Stimulated activated CD8-positive, alpha-beta memory T cell treated with anti-CD3 and anti-CD28 coated beads, Interleukin-12 subunit alpha, Interleukin-12 subunit beta, amount 100 ng/mL, for 24 hours (primary cell): Measurements from ENCODE around the gene VPS37B.
"Not testable (repeated sequence)": the region's sequence is repeated elsewhere in the genome, so short reads cannot be mapped to it uniquely, and the experiment has no call there.

Source experiments
- DNase-seq: peaks from one replicate; pipeline ENCODE4 v3.0.0-alpha.2; 2020; ENCODE audit errors: extremely low read depth

VPS37B gene

GRCh38 chr12:122880668-122881067 lies 15.3 kb downstream of the VPS37B start:
- DNase-seq, result no peak

DNA sequence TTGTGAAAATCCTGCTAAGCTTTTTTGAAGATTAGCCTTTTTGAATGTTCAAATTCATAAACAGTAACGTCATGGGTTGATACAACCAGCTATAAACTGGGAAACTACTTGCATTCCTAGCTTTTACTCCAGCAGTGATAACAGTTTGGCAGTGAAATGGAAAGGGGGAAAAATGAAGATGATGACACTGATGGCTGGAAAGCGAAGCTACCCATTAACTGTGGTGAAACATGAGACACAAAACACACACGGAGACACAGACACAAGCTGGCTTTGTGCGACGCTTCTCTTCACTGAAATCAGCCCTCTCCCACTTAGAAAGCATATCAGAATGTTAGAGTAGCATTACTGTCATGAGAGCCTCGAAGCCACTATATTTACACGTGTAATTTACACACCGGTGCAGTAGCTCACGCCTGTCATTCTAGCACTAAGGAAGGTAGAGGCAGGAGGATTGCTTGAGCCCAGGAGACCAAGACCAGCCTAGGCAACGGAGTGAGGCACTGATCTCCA lies 15.7 kb downstream of the VPS37B start:
- no peak for DNase-seq

DNA sequence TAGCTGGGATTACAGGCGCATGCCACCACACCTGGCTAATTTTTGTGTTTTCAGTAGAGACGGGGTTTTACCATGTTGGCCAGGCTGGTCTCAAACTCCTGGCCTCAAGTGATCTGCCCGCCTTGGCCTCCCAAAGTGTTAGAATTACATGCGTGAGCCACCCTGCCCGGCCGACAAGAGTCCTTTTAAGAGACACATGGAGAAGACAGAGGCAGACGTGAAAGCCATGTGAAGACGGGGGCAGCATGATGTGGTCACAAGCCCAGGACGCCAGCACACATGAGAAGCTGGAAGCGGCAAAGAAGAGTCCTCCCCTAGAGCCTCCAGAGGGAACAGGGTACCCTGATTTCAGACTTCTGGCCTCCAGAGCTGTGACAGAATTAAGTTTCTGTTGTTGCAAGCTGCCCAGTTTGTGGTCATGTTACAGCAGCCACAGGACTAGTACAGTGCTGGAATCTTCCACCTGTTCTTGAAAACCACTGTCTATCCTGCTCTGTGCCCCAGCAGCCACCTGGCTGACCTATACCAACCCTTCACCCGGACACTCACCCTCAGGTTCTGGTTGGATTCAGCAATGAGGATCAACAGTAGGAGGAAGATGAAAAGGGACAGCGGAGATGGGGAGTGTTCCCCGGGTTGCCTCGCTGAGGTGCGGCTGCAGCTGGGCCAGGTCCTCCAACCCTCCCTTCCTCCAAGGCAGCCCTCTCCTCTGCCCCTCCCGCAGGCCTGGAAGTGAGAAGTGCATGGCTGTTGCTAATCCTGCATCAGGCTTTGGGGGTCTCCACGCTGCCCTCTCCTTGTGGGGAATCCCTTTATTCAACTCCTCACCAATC lies 16.9 kb downstream of the VPS37B start:
- DNase-seq, result no peak

DNA sequence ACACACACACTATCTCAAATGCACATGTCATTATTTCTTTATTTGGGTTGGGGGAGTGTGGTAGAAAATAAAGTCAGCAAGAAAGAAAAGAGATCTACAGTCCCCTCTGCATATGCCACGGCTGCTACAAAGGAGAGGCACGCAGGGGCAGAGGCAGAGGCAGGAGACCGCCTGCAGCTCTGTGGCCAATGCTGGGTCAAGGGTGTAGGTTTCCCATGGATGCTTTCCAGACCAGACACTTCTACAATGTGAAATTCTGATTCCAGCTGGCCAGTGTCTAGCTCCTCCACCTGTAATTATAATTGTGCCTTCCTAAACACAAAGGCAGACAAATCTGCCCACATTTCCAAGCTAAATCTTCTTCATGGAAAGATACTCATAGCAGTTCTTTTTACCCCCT lies 19.2 kb downstream of the VPS37B start:
- no peak for DNase-seq

DNA sequence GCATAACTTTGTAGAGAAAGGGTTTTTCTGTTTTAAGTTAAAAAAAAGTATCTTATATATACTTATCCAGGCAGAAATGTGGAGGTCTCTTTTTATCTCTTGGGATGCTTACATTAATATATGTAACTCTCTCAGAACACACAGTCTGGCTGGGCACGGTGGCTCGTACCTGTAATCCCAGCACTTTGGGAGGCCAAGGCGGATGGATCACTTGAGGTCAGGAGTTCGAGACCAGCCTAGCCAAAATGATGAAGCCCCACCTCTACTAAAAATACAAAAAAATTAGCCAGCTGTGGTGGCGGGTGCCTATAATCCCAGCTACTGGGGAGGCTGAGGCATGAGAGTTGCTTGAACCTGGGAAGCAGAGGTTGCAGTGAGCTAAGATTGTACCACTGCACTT lies 19.6 kb downstream of the VPS37B start:
- not testable (repeated sequence) for DNase-seq

DNA sequence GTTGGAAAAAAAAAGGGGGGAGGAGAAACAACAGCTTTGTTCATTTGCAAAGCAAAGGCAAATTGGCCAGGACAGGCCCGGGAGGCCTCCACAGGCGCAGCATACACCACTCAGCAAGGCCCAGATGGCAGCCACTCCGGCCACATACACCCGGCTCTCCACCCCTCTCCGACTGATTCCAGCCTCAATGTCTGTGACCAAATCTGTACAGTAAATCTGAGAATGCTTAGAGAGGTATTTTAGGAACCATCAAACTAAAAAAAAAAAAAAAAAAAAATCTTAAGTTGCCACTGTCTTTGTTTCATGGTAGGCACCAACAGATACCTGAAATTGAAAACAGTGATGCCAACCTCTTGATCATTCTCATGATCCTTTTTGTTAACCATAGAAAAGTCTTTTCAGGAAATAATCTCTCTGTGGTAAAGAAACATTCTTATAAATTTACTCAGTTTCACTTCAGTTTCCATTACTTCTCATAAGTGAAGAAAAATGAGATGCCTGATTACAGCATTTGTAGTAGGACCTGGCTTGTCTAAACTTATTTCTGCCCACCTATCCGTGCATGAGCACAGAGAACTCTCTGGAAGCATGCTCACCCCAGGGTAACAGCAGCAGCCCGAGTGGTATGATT lies 20.2 kb downstream of the VPS37B start:
- DNase-seq, result no peak

DNA sequence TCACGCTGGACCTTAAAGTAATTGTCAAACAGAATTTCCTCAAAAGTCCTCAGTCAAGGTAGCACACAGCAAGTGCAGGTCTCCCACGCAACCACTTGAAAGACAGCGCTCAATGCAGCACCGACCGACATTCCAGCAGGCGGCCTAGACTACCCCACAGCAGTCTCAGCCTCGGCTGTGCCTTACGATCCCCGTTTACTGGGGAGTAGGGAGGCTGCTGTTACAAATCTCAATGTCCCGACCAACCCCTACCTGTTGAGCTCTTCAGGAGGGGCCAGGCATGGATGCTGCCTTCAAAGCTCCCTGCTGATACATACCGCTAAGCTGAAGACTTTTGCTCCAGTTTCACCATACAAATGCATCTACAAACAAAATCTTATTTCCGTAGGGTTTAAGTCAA lies 21.8 kb downstream of the VPS37B start:
- DNase-seq, result no peak

DNA sequence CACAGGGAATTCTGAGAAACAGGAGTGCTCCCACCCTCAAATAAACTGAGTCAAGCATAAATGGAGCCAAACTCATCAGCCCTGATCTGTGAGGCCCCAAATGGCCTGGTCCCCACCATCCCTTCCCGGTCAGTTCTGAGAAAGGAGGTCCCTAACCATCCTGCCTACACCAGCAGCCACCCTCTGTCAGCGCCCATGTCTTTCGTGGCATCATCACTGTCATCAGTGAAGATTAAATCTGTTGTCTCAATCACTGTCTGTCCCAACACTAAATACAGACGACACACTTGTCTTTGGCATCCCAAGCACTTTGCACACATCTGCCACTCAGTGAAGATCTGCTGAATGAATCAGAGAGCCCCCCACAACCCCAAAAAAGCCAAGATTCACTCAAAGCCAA lies 22.4 kb downstream of the VPS37B start:
- DNase-seq, result no peak

DNA sequence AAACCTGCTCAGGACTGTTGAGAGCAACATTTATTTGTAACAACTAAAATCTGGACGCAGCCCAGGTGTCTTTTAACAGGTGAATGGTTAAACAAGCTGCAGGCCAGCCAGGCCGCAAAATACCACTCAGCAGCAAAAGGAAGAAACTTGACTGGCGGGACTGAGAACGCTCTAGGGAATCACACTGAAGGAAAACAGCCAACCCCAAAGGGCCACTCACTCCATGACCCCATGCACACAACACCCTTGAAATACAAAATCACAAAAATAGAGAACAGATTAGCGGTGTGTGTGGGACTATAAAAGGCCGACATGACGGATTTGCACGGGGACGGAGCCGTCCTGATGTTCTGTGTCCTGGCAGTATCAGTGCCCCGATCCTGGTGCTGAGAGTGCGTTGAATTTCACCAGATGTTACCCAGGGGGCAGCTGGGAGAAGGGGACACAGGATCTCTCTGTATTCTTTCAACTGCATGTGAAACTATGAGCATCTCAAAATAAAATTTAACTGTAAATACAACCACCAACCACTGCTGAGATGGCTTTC lies 23.0 kb downstream of the VPS37B start:
- no peak for DNase-seq

DNA sequence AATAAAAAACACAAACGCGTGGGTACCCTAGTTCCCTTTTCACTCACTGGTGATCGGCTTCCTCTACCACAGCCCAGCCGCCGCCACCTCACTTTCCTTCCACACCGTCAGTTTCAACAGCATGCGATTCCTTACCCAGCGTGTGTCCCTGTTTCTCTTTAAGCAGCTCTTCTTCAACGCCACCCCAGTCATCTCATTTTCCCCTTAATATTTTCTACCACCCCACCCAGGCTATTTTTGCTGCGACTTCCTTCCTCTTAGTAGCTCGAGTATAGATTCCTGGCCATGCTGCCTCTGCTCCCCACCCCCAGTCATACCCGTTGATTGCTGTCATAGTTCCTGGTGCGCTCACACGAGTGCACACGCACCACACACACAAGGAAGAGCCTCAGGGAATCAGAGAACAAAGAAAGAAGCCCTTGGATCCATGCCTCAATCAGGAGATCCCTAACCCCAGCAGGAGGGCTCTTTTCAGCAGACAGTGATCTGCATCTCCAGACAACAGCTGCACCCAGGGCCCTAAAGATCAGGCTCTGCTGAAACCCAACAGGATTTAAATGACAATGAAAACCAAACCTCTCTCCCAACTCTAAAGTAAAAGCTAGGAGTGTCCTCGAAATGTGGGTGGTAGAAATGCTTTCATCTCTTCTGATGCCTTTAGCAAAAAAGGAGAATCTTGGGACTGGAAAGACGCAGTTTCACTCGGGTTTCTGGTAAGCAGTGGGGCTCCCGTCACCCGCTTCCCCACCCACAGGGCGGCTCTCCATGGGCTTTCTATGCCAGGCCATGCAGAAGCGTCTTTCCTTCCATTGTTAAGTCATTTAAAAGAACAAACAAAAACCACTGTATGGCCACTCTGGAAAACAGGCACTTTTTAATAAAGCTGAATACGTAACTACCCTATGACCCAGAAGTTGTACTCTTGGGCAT lies 23.8 kb downstream of the VPS37B start:
- DNase-seq, result no peak

DNA sequence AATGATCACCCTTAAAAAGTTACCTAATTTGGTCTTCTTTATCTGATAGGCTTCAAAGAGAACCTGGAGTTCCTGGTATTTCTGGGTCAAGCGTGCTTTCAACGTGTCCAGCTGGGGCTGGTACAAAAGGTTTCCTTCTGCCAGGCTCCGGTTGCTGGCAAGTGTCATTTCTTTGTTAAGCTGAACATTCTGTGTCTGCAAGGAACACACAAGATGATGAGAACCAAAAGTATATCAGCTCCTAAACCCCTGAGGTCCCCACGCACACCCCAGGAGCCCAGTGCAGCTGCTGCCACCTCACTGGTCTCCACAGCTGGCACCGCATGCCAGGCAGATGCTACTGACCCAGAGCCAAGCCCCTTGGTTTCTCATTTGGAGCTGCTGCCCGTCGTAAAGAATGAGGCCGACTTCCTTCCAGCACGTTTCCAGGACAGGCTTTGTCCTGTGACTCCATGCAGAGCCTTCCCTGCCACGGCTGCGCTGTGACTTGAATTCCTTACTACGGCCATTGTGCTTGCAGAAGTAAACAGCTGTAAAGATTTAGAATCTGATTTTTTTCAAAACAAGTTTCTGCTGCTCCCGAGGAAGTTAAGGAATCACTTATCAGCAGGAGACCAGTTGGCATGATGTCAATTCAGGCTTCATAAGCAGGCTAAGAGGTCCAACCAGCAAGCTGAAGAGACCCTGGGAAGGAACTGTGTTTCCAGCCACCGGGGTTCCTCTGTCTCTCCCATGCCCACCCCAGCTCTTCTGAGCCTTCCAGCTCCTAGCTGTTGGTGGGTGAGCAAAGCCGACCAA lies 24.9 kb downstream of the VPS37B start:
- no peak for DNase-seq

- no peak for DNase-seq
These were observed 25.6 kb downstream of the VPS37B start for GRCh38 chr12:122870163-122870842.

- no peak for DNase-seq
These were observed 26.5 kb downstream of the VPS37B start for GRCh38 chr12:122869207-122869973.

DNA sequence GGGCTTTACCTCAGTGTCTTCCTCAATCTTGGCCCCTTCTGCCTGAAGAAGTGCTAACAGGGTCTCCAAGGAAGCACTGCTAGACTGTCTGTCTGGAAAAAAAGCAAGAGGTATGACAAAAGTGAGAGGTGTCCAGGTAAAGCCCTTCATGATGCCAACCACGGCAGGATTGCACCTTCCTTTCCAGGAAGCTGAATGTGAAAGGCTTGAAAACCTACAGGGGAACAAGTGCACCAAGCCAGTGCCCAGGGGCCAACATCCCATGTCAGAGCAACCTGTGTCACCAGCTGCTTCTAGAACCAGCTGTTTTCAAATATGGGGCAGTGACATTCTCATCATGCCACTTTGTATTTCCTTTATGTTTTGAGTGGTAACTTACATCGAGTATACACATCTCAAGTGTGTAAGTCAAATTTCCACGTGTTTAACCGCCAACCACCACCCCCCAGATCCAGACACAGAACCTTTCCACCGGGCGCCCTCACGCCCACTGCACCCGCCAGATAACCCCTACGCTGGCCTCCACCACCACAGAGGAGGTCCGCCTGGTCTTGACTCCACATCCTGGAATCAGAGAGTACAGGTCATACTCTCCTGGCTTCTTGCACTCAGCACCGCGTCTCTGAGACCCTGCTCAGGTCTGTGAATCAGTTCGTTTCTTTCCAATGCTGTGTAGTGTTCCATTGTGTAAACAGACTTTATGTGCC lies 27.3 kb downstream of the VPS37B start:
- DNase-seq, result no peak

DNA sequence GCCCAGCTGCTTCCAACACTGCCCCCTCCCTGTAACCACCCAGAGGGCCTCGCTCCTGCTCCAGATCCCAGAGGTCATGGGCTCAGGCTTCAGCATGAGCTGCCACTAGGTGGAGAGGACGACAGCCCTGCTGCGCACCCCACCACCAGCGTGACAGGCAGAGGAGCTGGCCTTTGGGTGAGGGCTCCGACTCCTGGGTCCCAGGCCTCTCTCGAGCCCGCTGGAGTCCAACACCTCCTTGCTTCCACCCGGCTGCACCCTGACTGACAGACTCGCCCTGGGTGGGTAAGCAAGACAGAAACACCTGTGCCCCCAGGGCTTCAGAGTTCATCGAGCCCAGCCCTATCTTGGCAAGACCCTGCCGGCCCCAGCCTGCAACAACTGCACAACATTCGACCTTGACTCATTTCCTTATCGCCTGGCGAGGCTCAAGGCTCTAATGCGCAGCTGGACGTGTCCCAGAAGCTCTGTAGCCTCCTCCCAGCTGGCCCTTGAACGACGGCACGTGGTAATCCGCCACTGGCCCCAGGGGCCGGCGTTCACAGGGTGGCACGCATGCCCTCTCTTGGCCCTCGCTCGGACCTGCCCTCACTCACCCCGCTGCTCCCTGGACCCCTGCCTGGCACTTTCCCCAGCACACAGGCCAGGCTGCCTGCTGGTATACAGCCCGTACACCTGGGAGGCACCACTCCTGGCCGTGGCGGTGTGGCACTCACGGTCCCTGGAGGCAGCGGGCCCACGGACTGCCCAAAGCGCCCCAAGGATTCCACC lies 28.0 kb downstream of the VPS37B start:
- DNase-seq, result no peak

DNA sequence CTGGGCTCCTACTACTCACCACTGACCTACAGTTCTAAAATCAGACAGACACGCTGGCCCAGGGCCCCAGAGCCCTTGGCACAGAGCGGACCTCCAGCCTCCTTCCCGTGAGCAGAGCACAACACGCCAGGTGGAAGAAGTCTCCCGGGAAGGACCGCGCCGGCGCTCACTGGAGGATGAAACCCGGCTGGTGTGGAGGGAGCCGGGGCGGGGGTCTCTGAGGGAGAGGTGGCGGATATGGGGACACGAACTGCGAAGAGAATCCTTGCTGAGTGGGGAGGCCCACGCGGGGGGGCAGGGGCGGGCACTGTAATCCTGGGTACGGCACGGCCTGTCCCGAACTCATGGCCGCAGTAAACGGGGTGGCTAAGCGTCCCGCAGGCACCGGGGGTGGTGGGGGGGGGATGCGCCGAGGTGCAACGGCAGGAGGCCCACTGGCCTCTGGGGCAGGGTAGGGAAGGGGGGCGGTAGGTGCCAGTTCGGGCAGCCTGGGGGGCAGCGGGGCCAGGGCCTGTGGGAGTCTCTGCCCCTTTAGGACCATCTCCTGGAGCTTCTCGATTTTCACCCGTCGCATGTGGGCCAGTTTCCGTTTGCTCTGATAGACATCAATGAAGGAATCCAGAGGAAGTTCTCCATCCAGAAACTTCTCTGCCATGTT lies 28.8 kb downstream of the VPS37B start:
- no peak for DNase-seq

GRCh38 chr12:122866379-122866778 lies 29.5 kb downstream of the VPS37B start:
- no peak for DNase-seq
